Measurements from ENCODE around the gene LRRK1.

The LRRK1 gene

DNA sequence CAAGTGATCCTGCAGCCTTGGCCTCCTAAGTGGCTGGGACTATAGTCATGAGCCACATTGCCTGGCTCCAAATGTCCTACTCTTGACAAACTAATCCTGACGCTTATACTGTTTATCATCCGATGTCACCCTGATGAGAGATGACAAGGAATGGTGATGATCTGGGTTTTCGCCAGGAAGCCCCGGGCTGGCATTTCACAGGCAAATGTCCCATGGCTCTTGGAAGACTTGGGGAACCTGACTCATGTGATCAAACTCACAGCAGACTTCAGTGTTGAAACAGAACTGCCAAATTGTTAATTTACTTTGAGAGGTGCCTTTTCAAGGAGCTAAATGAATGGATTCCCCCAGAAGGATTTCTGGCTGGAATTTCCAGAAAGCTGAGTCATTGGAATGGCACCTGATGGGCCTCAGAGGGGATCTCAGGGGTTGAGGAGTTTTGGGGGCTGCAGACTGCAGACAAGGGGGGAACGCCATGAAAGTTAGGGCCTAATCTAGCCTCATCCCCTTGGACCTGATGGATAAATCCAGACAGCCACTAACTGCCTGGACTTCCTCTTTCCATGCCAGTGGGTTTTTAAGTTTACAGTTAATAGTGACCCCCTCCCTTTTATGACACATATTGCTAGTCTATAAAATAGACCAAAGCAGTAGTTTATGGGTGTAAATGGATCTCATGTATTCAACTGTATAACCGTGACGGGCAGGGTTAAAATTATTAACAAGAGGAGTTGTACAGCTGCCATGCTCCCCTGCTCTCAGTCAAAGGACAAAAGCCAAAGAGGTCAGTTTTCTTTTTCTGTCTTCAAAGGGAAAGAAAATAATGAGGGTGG lies 186.1 kb downstream of the LRRK1 start:
- Histone ChIP-seq H2AFZ (ENCODE audit: low read depth, low read length) (no peak overlapping the region), H4K20me1 (ENCODE audit: insufficient read depth, low read length) (no peaks in the 10 kb centered on the region), H3K27me3 (ENCODE audit: low read depth, low read length) (no peaks in the 10 kb centered on the region), H3K9ac (ENCODE audit: low read length) (no peak overlapping the region), H3K9me3 (ENCODE audit: insufficient read depth, low read length) (no peaks in the 10 kb centered on the region), H3K4me2 (ENCODE audit: low read length) (no peak overlapping the region), H3K79me2 (ENCODE audit: low read length) (no peaks in the 10 kb centered on the region), H3K36me3 (replicated peaks; ENCODE audit: low read depth, low read length) (no peaks in the 10 kb centered on the region), H3K4me1 (ENCODE audit: low read length) (no peaks in the 10 kb centered on the region), H3K27ac (ENCODE audit: low read length) (no peak overlapping the region), H3K4me3 (ENCODE audit: low read length) (no peak overlapping the region)
- TF ChIP-seq EZH2phosphoT487 (IDR thresholded peaks at IDR 0.05; ENCODE audit: low read depth) (no peak), CTCF (IDR thresholded peaks at IDR 0.05; ENCODE audit: low read depth, low read length) (no peak)

- no peaks in the 10 kb centered on the region for H3K36me3 ChIP-seq (replicated peaks; ENCODE audit: low read depth, low read length)
- H3K27me3 ChIP-seq (ENCODE audit: low read depth, low read length) = no peaks in the 10 kb centered on the region
- no peak for TF ChIP-seq EZH2phosphoT487 (IDR thresholded peaks at IDR 0.05; ENCODE audit: low read depth)
- no peak for TF ChIP-seq CTCF (IDR thresholded peaks at IDR 0.05; ENCODE audit: low read depth, low read length)
- H3K79me2 ChIP-seq (ENCODE audit: low read length) = no peaks in the 10 kb centered on the region
- H3K4me2 ChIP-seq (ENCODE audit: low read length) = no peak overlapping the region
- H3K27ac ChIP-seq (ENCODE audit: low read length) = no peak overlapping the region
- no peak overlapping the region for H3K9ac ChIP-seq (ENCODE audit: low read length)
- H3K4me1 ChIP-seq (ENCODE audit: low read length) = no peaks in the 10 kb centered on the region
- no peaks in the 10 kb centered on the region for H4K20me1 ChIP-seq (ENCODE audit: insufficient read depth, low read length)
- no peak overlapping the region for H3K4me3 ChIP-seq (ENCODE audit: low read length)
- no peak overlapping the region for H2AFZ ChIP-seq (ENCODE audit: low read depth, low read length)
- no peaks in the 10 kb centered on the region for H3K9me3 ChIP-seq (ENCODE audit: insufficient read depth, low read length)
Measured at GRCh38 chr15:101107101-101107500, 187.9 kb downstream of the LRRK1 start.

GRCh38 chr15:101107625-101108460 lies 188.7 kb downstream of the LRRK1 start:
- H2AFZ ChIP-seq (ENCODE audit: low read depth, low read length) = no peak overlapping the region
- H4K20me1 ChIP-seq (ENCODE audit: insufficient read depth, low read length) = no peaks in the 10 kb centered on the region
- H3K9ac ChIP-seq (ENCODE audit: low read length) = no peak overlapping the region
- TF ChIP-seq CTCF (IDR thresholded peaks at IDR 0.05; ENCODE audit: low read depth, low read length) = no peak
- TF ChIP-seq EZH2phosphoT487 (IDR thresholded peaks at IDR 0.05; ENCODE audit: low read depth) = no peak
- no peaks in the 10 kb centered on the region for H3K4me1 ChIP-seq (ENCODE audit: low read length)
- no peaks in the 10 kb centered on the region for H3K79me2 ChIP-seq (ENCODE audit: low read length)
- no peaks in the 10 kb centered on the region for H3K9me3 ChIP-seq (ENCODE audit: insufficient read depth, low read length)
- no peaks in the 10 kb centered on the region for H3K36me3 ChIP-seq (replicated peaks; ENCODE audit: low read depth, low read length)
- H3K27ac ChIP-seq (ENCODE audit: low read length) = no peak overlapping the region
- no peak overlapping the region for H3K4me2 ChIP-seq (ENCODE audit: low read length)
- H3K4me3 ChIP-seq (ENCODE audit: low read length) = no peak overlapping the region
- 0 out of 2 replicates have a peak, but pooled peaks cover under 1% of the 10 kb centered on the region for H3K27me3 ChIP-seq (ENCODE audit: low read depth, low read length)

GRCh38 chr15:101108461-101108775 lies 189.3 kb downstream of the LRRK1 start:
- Histone ChIP-seq H3K4me2 (ENCODE audit: low read length) (no peak overlapping the region), H2AFZ (ENCODE audit: low read depth, low read length) (no peak overlapping the region), H3K27me3 (ENCODE audit: low read depth, low read length) (peaks cover 6% of the 10 kb centered on the region; the same call in 1 of the 2 replicates), H3K4me1 (ENCODE audit: low read length) (no peaks in the 10 kb centered on the region), H3K9me3 (ENCODE audit: insufficient read depth, low read length) (no peaks in the 10 kb centered on the region), H3K27ac (ENCODE audit: low read length) (no peak overlapping the region), H4K20me1 (ENCODE audit: insufficient read depth, low read length) (no peaks in the 10 kb centered on the region), H3K4me3 (ENCODE audit: low read length) (no peak overlapping the region), H3K9ac (ENCODE audit: low read length) (no peak overlapping the region), H3K36me3 (replicated peaks; ENCODE audit: low read depth, low read length) (no peaks in the 10 kb centered on the region), H3K79me2 (ENCODE audit: low read length) (no peaks in the 10 kb centered on the region)
- TF ChIP-seq EZH2phosphoT487 (IDR thresholded peaks at IDR 0.05; ENCODE audit: low read depth) = no peak
- no peak for TF ChIP-seq CTCF (IDR thresholded peaks at IDR 0.05; ENCODE audit: low read depth, low read length)

All from OCI-LY3 (cell line).